T-helper 2 cell treated with Interferon-gamma antibody and Interleukin-4, amounts not matched to agents 5 μg/mL and 100 μg/mL, for 36 hours (primary cell): Measurements from ENCODE around the gene HAUS3.

Source experiments
- DNase-seq: peaks from one replicate; pipeline ENCODE4 v3.0.0; 2021; ENCODE audit warnings: low spot score
- H3K27ac Mint-ChIP-seq: one replicate; pipeline ENCODE4 v1.8.0; 2021; ENCODE audit warnings: mild to moderate bottlenecking, mixed read lengths
- H3K27me3 Mint-ChIP-seq: one replicate; pipeline ENCODE4 v1.8.0; 2021; ENCODE audit warnings: low read depth, mixed read lengths
- H3K36me3 Mint-ChIP-seq: one replicate; pipeline ENCODE4 v1.8.0; 2021; ENCODE audit warnings: low read depth, mixed read lengths
- H3K4me1 Mint-ChIP-seq: one replicate; pipeline ENCODE4 v1.8.0; 2021; ENCODE audit warnings: low read depth, mixed read lengths
- H3K4me3 Mint-ChIP-seq: one replicate; pipeline ENCODE4 v1.8.0; 2022; ENCODE audit warnings: mild to moderate bottlenecking, moderate library complexity, mixed read lengths
- H3K9me3 Mint-ChIP-seq: one replicate; pipeline ENCODE4 v1.8.0; 2021; ENCODE audit warnings: mixed read lengths

Gene HAUS3

DNA sequence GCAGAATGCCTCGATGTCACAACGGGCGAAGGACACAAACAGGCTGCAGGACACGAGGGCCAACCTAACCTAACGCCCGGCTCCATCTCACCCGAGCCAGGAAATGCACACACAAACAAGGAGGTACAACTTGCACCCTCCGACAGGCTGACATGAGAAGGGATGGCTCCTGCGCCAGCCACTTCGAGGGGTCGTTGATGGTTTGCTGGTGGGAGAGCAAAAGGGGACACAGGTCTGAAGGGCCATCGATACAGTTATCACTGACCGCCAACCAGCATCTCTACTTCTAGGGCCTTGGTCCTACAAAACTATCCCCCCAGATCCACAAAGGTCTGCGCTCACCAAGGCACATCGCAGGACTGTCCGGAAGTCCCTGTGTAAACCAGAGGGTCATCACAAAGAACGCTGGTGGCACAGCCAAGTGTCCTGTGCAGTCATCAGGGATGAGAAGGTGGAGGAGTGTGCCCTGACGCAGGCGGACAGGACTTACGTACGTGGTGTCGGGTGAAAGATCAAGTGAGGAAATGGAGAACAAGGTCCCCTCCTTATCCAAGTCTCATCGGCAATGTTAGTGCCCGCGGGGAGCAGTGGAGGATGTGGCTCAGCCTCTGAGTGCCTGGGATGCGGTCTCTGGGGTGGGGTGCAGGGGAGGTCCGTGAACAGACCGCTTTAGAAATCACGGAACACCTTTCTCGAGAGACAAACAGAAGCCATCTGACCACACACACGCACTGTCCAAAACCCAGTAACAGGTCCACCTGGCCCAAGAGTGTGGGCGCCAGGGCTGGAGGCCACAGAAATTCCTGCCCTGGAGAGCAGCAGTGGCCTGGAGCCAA lies 13.0 kb upstream of the HAUS3 start:
- Mint-ChIP-seq H3K36me3 (no peaks in the 10 kb centered on the region), H3K4me3 (no peak overlapping the region), H3K4me1 (no peaks in the 10 kb centered on the region), H3K27ac (no peak overlapping the region), H3K9me3 (no peaks in the 10 kb centered on the region), H3K27me3 (no peaks in the 10 kb centered on the region)
- no peak for DNase-seq

DNA sequence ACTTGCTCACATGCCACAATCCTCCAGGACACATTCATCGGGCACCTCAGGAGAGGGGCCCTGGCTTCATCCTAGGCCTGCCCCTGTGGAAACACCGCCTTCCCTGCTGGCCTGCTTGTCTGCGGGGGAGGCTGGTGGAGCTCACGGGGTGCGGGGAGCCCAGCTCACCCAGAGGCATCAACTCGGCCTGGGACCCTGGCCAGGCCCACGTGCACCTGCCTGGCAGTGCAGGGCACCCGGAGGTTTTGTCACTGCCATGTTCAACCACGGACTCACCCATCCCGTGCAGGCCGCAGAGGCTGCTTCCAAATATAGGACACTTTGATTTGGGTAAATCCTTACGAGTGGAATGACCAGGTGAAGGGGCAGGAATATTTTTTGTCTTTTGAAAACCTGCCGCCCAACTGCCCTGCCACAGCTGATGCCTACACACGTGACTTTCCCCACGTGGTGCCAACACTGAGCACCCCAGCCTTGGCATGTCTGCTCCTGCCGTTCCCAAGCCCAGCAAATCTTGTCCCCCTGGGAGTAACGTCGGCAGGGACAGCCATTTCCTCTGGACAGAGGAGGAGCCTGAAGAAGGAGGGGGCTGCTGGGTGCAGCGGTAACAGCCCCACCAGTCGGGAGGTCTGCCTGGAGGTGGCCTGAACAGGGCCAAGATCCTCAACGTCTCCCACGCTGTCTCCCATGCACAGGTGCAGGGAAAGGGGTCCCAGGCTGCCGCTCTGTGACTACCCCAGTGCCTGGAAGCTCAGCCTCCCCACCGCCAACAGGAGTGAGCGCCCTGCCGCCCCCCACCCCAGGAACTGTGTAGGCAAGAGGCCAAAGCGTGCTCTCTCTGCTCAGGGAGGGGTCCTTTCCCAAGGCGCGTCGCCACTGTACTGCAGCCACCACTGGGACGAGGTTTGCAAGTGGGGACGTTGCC lies 11.5 kb upstream of the HAUS3 start:
- Mint-ChIP-seq H3K4me3 (no peak overlapping the region), H3K9me3 (no peaks in the 10 kb centered on the region), H3K27ac (no peak overlapping the region), H3K36me3 (no peaks in the 10 kb centered on the region), H3K27me3 (no peaks in the 10 kb centered on the region), H3K4me1 (no peaks in the 10 kb centered on the region)
- no peak for DNase-seq

DNA sequence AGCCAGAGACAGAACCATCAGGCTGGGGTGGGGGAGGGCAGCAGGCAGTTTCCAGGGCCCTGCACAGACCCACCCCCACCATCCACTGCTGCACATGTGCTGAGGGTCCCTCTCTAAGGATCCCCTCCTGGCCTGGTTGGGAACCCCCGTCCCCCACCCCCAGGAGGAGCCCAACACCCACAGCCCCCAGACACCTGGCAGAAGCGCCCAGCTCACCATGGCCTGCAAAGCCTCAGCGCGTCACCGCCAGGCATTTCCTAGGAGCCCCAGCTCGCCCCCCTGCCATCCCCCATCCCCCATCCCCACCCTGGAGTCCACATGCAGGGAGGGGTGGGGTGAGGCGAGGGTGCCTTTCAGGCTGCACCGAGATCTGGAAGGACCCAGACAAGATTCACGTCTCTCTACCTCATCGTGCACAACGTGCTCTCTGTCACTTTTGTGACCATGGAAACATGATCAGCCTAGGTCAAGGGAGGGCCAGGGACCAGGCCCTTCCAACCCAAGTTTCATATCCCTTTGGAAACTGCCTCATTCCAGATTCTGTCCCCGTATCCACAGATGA lies 10.7 kb upstream of the HAUS3 start:
- Mint-ChIP-seq H3K9me3 (no peaks in the 10 kb centered on the region), H3K4me1 (no peaks in the 10 kb centered on the region), H3K27me3 (no peaks in the 10 kb centered on the region), H3K4me3 (no peak overlapping the region), H3K36me3 (no peaks in the 10 kb centered on the region), H3K27ac (no peak overlapping the region)
- DNase-seq: peak; percentile 2

DNA sequence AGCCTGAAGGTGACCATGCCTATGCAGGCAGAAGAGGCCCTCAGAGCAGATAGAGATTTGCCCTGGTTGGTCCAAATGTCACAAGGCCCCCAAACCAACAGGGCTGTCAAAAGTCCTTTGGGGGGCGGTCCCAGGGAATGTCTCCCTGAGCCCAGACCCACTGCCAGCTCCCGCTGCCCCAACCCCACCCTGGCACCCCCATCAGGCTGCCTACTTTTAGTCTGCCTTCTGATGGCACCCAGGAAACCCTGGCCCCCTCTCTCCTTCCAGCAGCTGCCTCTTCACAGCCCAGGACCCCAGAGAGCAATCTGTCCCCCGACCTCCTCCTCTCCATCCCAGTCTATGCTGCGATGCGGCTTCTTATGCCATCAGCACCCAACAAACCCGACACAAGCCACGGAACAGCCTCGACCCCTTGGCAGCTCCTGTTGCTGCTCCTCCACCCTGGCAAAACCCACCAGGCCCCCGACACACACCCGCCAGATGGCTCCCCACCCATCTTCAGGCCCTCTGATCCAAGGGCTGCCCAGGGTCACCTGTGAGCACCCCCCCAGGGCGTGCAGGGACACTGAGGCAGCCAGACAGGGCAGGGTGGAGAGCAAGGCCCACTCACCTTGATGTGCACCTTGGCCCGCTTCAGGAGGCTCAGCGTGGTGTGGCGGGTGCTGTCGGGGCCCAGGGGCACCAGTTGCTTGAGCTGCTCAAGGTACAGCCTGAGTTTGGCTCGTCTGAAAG lies 10.0 kb upstream of the HAUS3 start:
- H3K27me3 Mint-ChIP-seq: no peaks in the 10 kb centered on the region
- no peaks in the 10 kb centered on the region for H3K9me3 Mint-ChIP-seq
- H3K27ac Mint-ChIP-seq: no peak overlapping the region
- H3K4me3 Mint-ChIP-seq: no peak overlapping the region
- H3K36me3 Mint-ChIP-seq: no peaks in the 10 kb centered on the region
- DNase-seq: no peak
- no peaks in the 10 kb centered on the region for H3K4me1 Mint-ChIP-seq

DNA sequence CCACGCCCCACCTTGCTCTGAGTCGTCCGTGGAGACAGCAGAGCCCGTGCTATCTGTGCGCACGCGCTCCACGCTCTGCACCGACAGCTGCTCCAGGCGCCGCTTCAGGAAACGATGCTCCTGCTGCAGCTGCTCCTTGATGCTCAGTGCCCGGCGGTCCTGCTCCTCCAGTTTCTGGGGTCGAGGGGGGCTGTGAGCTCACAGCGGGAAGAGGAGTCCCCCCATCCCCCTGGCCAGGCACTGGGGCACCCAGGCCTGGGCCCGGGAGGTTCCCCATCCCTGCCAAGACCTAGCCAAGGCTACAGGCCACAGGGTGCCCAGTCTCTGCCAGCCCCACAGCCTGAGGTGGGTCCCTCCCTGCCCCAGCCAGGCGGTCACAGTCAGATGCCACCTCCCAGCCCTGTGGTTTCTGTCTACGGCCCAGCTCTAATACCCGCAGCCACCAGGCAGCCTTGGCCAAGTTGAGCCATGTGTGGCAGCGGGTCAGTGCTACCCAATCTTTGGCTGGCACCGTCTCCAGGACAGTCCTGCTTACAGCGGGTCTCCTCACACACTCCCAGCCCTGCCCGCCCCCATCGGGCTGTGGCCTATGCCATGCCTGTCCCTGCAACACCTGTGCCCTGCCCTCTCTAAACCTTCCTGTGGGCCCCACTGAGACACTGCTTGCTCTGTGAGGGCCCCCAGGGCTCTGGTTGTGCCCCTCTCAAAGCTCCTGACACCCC lies 9.3 kb upstream of the HAUS3 start:
- peak; percentile 3 for DNase-seq
- Mint-ChIP-seq H3K9me3 (no peaks in the 10 kb centered on the region), H3K4me3 (no peak overlapping the region), H3K27ac (no peak overlapping the region), H3K36me3 (no peaks in the 10 kb centered on the region), H3K4me1 (no peaks in the 10 kb centered on the region), H3K27me3 (no peaks in the 10 kb centered on the region)

DNA sequence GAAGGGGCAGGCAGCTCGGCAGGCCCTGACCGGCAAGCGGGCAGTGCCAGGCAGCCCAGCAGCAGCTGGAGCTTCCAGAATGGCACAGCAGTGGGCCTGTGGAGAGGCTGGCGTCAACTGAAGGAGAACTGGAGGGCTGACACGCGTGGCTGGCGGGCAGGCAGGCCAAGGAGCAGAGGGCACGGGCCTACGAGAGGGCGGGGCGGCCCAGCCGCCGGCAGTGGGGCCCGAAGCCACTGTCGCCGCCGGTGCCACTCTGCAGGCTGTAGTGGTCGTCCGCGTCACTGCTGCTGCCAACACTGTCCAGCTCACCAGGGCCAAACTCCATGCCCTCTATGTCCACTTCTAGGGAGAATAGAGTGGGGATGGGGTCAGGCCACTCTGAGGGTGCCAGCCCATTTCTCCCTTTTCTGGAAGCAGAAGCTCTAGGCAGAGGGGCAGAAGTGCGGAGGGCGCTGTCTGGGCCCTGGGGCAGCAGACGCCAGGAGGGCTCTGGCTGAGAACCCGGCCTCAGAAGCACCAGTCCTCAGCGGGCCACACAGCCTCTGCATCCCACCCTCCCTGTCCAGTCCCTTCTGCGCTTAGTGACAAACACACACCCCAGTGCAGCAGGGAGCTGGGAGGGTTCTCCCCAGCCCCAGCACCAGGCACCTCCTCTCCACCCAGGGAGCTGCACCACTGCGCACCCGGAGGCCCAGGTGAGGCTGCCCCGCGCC lies 8.6 kb upstream of the HAUS3 start:
- H3K27me3 Mint-ChIP-seq: no peaks in the 10 kb centered on the region
- no peak overlapping the region for H3K27ac Mint-ChIP-seq
- H3K9me3 Mint-ChIP-seq: no peaks in the 10 kb centered on the region
- no peak for DNase-seq
- H3K36me3 Mint-ChIP-seq: no peaks in the 10 kb centered on the region
- no peak overlapping the region for H3K4me3 Mint-ChIP-seq
- H3K4me1 Mint-ChIP-seq: peaks cover under 1% of the 10 kb centered on the region

DNA sequence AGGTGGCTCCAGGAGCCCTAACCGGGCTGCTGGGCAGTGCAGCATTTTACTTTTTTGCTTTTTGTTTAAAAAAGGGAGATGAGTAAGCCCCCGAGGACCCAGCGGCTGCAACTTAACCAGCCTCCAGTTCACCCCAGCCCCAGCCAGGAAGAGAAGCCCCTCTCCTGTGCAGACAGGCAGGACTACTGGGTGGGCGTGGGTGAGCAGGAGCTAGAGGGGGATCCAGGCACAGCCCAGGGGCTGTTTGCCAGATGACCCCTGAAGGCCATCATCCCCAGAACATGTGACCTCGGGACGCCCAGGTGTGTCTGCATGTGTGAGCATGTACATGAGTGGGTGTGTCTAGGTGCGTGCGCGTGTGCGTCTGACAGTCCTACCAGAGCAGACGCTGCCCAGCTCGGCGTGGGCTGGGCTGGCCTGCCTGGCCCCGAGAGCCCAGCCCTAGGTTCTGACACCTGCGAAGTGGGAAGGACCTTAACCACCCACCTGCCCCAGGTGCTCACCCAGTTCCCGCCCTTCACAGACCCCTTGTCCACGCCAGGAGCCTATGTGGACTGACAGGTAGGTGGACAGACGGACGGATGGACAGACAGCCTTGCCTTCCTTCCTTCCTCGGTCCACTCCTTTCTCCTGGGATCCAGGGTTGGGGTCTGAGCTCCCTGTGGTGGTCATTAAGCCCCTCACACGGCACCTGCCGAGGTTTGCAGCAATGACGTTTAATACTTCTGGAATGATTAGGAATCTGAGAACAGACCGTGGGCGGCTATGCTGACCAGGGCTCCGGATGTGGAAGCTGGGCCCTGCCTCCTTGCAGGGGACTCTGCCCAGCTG lies 7.8 kb upstream of the HAUS3 start:
- H3K27me3 Mint-ChIP-seq: no peaks in the 10 kb centered on the region
- DNase-seq: no peak
- no peaks in the 10 kb centered on the region for H3K36me3 Mint-ChIP-seq
- no peak overlapping the region for H3K27ac Mint-ChIP-seq
- peaks cover 8% of the 10 kb centered on the region for H3K4me1 Mint-ChIP-seq
- H3K9me3 Mint-ChIP-seq: no peaks in the 10 kb centered on the region
- H3K4me3 Mint-ChIP-seq: no peak overlapping the region

DNA sequence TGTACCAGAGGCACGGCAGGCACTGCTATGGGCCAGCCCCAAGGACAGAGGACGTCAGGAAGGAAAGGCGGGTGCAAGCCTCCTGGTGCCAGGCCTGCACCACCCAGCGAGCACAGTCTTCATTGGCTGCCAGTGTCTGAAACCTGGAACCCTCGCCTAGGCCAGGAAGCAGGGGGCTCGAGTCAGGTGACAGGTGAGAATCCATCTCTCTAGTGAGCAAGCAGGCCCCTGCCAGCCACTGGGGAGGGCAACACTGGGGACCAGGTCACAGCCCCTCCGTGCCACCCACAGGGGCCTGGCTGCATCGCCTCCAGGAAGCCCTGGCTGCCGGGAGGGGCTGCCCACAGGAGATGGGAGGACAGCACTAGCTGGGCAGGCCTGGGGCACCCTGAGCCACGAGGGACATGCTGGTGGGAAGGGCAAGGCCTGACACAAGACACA lies 6.9 kb upstream of the HAUS3 start:
- H3K9me3 Mint-ChIP-seq: no peaks in the 10 kb centered on the region
- no peaks in the 10 kb centered on the region for H3K36me3 Mint-ChIP-seq
- H3K27me3 Mint-ChIP-seq: no peaks in the 10 kb centered on the region
- no peak overlapping the region for H3K27ac Mint-ChIP-seq
- H3K4me1 Mint-ChIP-seq: peaks cover 10% of the 10 kb centered on the region
- H3K4me3 Mint-ChIP-seq: no peak overlapping the region
- no peak for DNase-seq

DNA sequence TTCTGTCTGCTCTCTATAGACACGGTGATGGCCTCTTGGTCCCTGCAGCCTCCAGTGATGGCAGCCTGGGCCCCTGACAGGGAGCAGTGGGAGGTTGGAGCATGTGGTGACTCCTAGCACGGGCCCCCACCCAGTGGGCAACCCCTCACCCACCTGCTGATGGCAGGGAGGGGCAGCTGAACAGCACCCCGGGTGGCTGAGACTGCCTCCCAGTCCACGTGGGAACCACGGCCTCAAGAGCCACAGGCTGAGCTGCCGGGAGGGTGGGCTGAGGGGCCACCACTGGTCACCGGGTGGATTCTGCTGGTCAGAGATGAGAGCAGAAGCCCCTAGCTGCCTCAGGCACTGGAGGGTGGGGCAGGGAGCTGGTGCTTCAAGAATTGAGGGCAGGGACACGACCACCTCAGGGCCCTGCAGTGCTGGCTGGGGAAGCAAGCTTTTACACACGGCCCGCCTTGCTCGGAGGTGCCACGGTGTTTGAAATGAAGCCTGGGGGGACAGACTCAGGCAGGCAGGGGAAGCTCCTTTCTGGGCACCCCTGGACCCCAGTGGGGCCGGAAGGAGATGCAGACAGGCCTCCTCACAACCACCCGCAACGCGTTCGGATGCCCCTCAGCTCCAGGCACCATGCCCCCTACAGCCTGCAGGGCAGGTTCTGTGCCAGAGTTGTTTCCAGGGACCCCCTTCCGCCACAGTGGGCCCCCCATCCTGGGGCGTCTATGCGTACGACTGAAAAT lies 6.3 kb upstream of the HAUS3 start:
- no peaks in the 10 kb centered on the region for H3K9me3 Mint-ChIP-seq
- no peak overlapping the region for H3K27ac Mint-ChIP-seq
- H3K4me1 Mint-ChIP-seq: peaks cover 14% of the 10 kb centered on the region

DNA sequence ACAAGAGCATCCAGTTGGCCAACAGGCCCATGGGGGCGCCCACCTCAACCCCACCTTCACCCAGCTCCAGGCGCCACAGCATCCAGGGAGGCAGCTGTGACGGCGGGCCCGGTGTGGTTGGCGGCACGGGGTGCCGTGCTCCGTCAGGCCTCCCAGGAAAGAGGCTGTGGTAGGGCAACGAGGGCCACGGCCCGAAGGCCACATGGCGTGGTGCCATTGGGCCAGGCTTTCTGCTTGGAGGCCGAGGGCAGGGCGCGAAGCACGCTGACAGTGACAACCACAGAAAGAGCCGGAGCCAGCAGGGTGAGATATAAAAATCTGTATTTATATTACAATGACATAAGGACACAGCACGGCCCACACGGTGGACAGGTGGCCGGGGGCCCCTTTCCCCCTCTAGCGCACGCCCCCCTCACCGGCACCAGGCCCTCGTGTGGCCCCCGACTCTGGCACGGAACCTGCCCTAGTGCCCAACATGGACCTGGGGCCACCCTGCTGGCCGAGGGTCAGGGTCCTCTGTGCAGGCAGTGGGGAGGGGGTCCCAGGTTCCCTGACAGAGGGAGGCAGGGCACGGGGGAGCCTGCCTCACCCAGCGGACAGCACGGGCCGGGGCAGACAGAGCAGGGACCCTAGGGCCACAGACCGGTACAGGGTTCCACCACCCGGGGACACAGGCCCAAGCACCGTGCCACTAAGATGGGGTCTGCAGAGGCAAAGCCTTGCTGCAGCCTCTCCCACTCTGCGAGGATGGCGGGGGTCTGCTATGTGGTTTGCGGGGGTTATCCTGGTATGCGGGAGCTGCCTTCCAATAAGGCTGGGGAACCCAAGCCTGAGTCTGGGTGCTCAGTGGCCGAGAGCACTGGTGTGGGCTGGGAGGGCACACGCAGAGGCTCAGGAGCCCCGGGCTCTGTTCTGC lies 5.5 kb upstream of the HAUS3 start:
- Mint-ChIP-seq H3K4me1 (peaks cover 15% of the 10 kb centered on the region), H3K27ac (no peak overlapping the region), H3K9me3 (no peaks in the 10 kb centered on the region), H3K36me3 (no peaks in the 10 kb centered on the region), H3K4me3 (no peak overlapping the region), H3K27me3 (no peaks in the 10 kb centered on the region)
- no peak for DNase-seq

More for the DNA sequence above, 6.3 kb upstream of the HAUS3 start:
- Mint-ChIP-seq H3K4me3 (no peak overlapping the region), H3K27me3 (no peaks in the 10 kb centered on the region), H3K36me3 (no peaks in the 10 kb centered on the region)
- no peak for DNase-seq
